Stimulated activated CD4-positive, alpha-beta T cell treated with anti-CD3 and anti-CD28 coated beads, Interleukin-4, amount 100 ng/mL, for 24 hours (primary cell): ENCODE results near the gene WDR59.

Experiments used
- DNase-seq: peaks from one replicate; pipeline ENCODE4 v3.0.0-alpha.2; 2020

Gene WDR59

GRCh38 chr16:74902161-74902560 is 82.8 kb downstream of the WDR59 start:
- DNase-seq = no peak

GRCh38 chr16:74901606-74902005 is 83.3 kb downstream of the WDR59 start:
- no peak for DNase-seq

GRCh38 chr16:74899816-74900215 is 85.1 kb downstream of the WDR59 start:
- DNase-seq = no peak

- no peak for DNase-seq
These were observed 86.3 kb downstream of the WDR59 start for GRCh38 chr16:74898659-74899058.

- DNase-seq = no peak
These were observed 88.2 kb downstream of the WDR59 start for GRCh38 chr16:74896389-74897370.

GRCh38 chr16:74893541-74893940 is 91.4 kb downstream of the WDR59 start:
- DNase-seq = no peak

GRCh38 chr16:74892574-74893461 is 92.1 kb downstream of the WDR59 start:
- DNase-seq = no peak

- DNase-seq = no peak
These were observed 96.0 kb downstream of the WDR59 start for GRCh38 chr16:74888888-74889287.

GRCh38 chr16:74888232-74888862 is 96.6 kb downstream of the WDR59 start:
- no peak for DNase-seq

GRCh38 chr16:74887084-74887483 is 97.8 kb downstream of the WDR59 start:
- no peak for DNase-seq

- no peak for DNase-seq
These were observed 107.2 kb downstream of the WDR59 start for GRCh38 chr16:74877706-74878105.

- no peak for DNase-seq
These were observed 109.9 kb downstream of the WDR59 start for GRCh38 chr16:74874912-74875546.

- no peak for DNase-seq
These were observed 110.8 kb downstream of the WDR59 start for GRCh38 chr16:74874123-74874522.

GRCh38 chr16:74872302-74872701 is 112.6 kb downstream of the WDR59 start:
- DNase-seq = no peak

- no peak for DNase-seq
These were observed 113.3 kb downstream of the WDR59 start for GRCh38 chr16:74871608-74872007.

- no peak for DNase-seq
These were observed 116.4 kb downstream of the WDR59 start for GRCh38 chr16:74868501-74868900.

- no peak for DNase-seq
These were observed 116.9 kb downstream of the WDR59 start for GRCh38 chr16:74868035-74868434.

- DNase-seq = no peak
These were observed 117.6 kb downstream of the WDR59 start for GRCh38 chr16:74867281-74867849.

GRCh38 chr16:74865922-74866598 is 118.9 kb downstream of the WDR59 start:
- DNase-seq = no peak

GRCh38 chr16:74862743-74863244 is 122.1 kb downstream of the WDR59 start:
- DNase-seq = peak; percentile 14

GRCh38 chr16:74852500-74852875 is 132.4 kb downstream of the WDR59 start:
- DNase-seq = no peak
